ENCODE data around the gene C11orf98. TPM values are rescaled to one million over a fixed set of nuclear protein-coding genes. Genes with fewer than 3 reads are reported as not detected.

The C11orf98 gene
- total RNA-seq (2014; rRNA removed; shearing (Covaris generic)), result 148 and 194 TPM in 2 replicates
- total RNA-seq (2022), result 84.4 and 105 TPM in 2 replicates
- percentile 82 among the genes with signal in this experiment for Bru-seq, nascent RNA
- percentile 80 among the genes with signal in this experiment for BruChase-seq, experiment 1, labeled RNA remaining after a 6-hour chase
- BruChase-seq, experiment 2, labeled RNA remaining after a 2-hour chase, result percentile 74 among the genes with signal in this experiment
- long read RNA-seq, transcript C11orf98-201 (4 exons, 654 nt), result major isoform, 89 of 102 reads
- long read RNA-seq, transcript C11orf98-203 (3 exons, 774 nt), result minor isoform, 6 of 102 reads
- long read RNA-seq, partial matches to known transcripts, result 1 of 102 reads
- long read RNA-seq, other reads (novel, unspliced or antisense), result 4 of 102 reads

DNA sequence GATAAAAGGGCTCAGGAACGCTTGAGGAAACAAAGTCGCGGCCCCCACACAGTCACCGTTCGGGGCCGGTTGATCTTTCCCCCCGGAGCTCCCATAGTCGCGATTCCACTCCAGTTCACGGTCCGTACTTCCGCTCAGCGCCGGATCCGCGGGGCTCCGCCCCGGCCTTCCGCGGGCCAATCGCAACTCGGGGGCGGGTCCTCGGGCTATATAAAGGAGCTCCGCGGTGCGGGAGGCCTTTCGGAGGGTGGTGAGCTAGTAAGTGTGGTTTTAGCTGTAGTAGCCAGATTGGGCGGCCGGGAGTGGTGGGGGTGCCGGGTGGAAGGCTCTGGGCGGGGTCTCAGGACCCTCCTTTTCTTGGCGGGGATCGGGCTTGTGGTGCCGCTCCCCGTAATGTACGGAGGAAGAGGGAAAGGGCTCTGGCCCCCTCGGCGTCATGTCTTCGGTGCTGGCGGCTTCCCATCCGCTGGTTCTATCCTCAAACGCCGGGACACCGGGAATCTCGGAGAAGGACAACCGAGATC lies at the start of gene C11orf98, which contains the start of gene CSKMT:
Gene C11orf98 (minus strand): TSS at position 136 of the 524 bp plus-strand sequence. CDS start 41 bp downstream, at position 95.
Gene CSKMT (plus strand): TSS at position 238 of the 524 bp plus-strand sequence. CDS start 568 bp downstream, outside the sequence.
- BruUV-seq (replicated peaks), result TSS peak; percentile 95
- Histone ChIP-seq H3K4me1 (ENCODE audit: insufficient read depth, low read length, poor library complexity, severe bottlenecking) (peaks cover 40% of the 10 kb centered on the region), H3K9me2 (ENCODE audit: insufficient read depth, low read length) (no peaks in the 10 kb centered on the region), H3K4me3 (ENCODE audit: low read depth, low read length, poor library complexity, severe bottlenecking) (peak within 1 kb of the TSS; percentile 86), H3K79me2 (ENCODE audit: insufficient read depth, low read depth, low read length) (peaks cover 60% of the 10 kb centered on the region), H2AFZ (ENCODE audit: low read length) (peak within 1 kb of the TSS; percentile 19; the same call in 1 of the 2 replicates), H3K36me3 (ENCODE audit: insufficient read depth, low read length) (peaks cover 65% of the 10 kb centered on the region), H3K9me3 (ENCODE audit: low read length) (no peaks in the 10 kb centered on the region), H4K20me1 (ENCODE audit: insufficient read depth, low read length) (peaks cover 6% of the 10 kb centered on the region; the same call in 1 of the 2 replicates), H3K27ac (ENCODE audit: low read depth, low read length, poor library complexity, severe bottlenecking) (peak within 1 kb of the TSS; percentile 94), H3K4me2 (ENCODE audit: low read length) (peak within 1 kb of the TSS; percentile 89)
- intact Hi-C loops (cut with micrococcal nuclease; ENCODE audit: unreplicated experiment), result loop anchor here (1.0 to 5.0 kb wide), 4 partner anchors 12 to 73 kb away; partner anchors contain the start of genes EML3, INTS5, MTA2 and ROM1
- ChIA-PET POLR2A (interaction anchor here (0.8 to 8.3 kb wide), 24 partner anchors 9 to 197 kb away, joined by 3 to 159 read pairs (median 6); partner anchors contain the start of genes B3GAT3, EEF1G, GANAB and HNRNPUL2), CTCF (ENCODE audit: unreplicated experiment) (interaction anchor here (0.6 to 1.4 kb wide), 4 partner anchors 16 to 122 kb away, joined by 3 read pairs; no protein-coding TSS in a partner anchor)
- DNase-seq (ENCODE audit: low spot score), result peak; percentile 94
- TF ChIP-seq, protein P1, sequence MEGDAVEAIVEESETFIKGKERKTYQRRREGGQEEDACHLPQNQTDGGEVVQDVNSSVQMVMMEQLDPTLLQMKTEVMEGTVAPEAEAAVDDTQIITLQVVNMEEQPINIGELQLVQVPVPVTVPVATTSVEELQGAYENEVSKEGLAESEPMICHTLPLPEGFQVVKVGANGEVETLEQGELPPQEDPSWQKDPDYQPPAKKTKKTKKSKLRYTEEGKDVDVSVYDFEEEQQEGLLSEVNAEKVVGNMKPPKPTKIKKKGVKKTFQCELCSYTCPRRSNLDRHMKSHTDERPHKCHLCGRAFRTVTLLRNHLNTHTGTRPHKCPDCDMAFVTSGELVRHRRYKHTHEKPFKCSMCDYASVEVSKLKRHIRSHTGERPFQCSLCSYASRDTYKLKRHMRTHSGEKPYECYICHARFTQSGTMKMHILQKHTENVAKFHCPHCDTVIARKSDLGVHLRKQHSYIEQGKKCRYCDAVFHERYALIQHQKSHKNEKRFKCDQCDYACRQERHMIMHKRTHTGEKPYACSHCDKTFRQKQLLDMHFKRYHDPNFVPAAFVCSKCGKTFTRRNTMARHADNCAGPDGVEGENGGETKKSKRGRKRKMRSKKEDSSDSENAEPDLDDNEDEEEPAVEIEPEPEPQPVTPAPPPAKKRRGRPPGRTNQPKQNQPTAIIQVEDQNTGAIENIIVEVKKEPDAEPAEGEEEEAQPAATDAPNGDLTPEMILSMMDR (conservative IDR thresholded peaks at IDR 0.05; ENCODE audit: low read length), result no peak
- no peak for TF ChIP-seq EZH2phosphoT487 (IDR thresholded peaks at IDR 0.05; ENCODE audit: borderline replicate concordance, low read depth, low read length)

DNA sequence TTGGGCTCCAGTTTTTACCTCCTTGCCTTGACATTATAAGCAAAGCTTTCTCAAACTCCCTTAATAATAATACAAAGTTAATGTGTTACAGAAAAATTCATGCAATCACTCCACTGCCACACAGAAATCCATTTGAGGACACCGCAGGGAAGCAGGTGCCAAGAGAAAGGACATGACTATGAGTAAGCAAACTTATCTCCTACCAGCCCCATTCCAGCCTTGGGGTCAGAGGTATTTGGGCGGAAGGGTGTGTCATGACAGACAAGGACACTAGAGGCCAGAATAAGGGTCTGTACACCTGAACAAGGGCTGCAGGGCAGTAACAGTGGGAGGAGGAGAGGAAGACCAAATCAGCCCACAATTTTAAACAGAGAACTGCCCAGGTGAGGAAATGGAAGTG lies 48.3 kb upstream of the C11orf98 start:
- no peak for TF ChIP-seq EZH2phosphoT487 (IDR thresholded peaks at IDR 0.05; ENCODE audit: borderline replicate concordance, low read depth, low read length)
- TF ChIP-seq, protein P1 (conservative IDR thresholded peaks at IDR 0.05; ENCODE audit: low read length), result no peak
- no peak overlapping the region for H3K4me2 ChIP-seq (ENCODE audit: low read length)
- H3K4me1 ChIP-seq (ENCODE audit: insufficient read depth, low read length, poor library complexity, severe bottlenecking), result peaks cover 30% of the 10 kb centered on the region
- POLR2A ChIA-PET, result no interaction called here
- peak overlapping the region; percentile 31 for H3K27ac ChIP-seq (ENCODE audit: low read depth, low read length, poor library complexity, severe bottlenecking)
- BruUV-seq (replicated peaks), result no TSS peak
- H2AFZ ChIP-seq (ENCODE audit: low read length), result no peak overlapping the region
- H4K20me1 ChIP-seq (ENCODE audit: insufficient read depth, low read length), result no peaks in the 10 kb centered on the region
- no peaks in the 10 kb centered on the region for H3K9me2 ChIP-seq (ENCODE audit: insufficient read depth, low read length)
- intact Hi-C loops (cut with micrococcal nuclease; ENCODE audit: unreplicated experiment), result no loop called here
- no peak overlapping the region for H3K4me3 ChIP-seq (ENCODE audit: low read depth, low read length, poor library complexity, severe bottlenecking)
- H3K9me3 ChIP-seq (ENCODE audit: low read length), result no peaks in the 10 kb centered on the region
- H3K79me2 ChIP-seq (ENCODE audit: insufficient read depth, low read depth, low read length), result peaks cover 10% of the 10 kb centered on the region; the same call in 1 of the 2 replicates
- H3K36me3 ChIP-seq (ENCODE audit: insufficient read depth, low read length), result peaks cover 99% of the 10 kb centered on the region
- no peak for DNase-seq (ENCODE audit: low spot score)
- CTCF ChIA-PET (ENCODE audit: unreplicated experiment), result no interaction called here

Measured in OCI-LY7 (cell line).